NB4 (cell line): ENCODE measurements around the gene RGS3.

ENCODE experiments used
- DNase-seq: peaks from one replicate; pipeline ENCODE4 v3.0.0; 2010; ENCODE audit warnings: low read depth
- H3K4me3 ChIP-seq: one replicate; pipeline ENCODE4 v1.5.1; 2011; ENCODE audit warnings: mild to moderate bottlenecking, low read depth, low read length, moderate library complexity
- CTCF ChIP-seq: IDR thresholded peaks from one replicate; pipeline ENCODE4 v1.5.1; 2012; ENCODE audit warnings: low read depth, low read length
- MAX ChIP-seq: IDR thresholded peaks from 2 replicates; pipeline ENCODE4 v1.6.1; 2011; ENCODE audit warnings: low read depth, low read length
- MYC ChIP-seq: IDR thresholded peaks from 2 replicates; pipeline ENCODE4 v1.6.1; 2011; ENCODE audit warnings: low read depth, low read length
- POLR2A ChIP-seq: IDR thresholded peaks from 2 replicates; pipeline ENCODE4 v1.6.1; 2011; ENCODE audit warnings: mild to moderate bottlenecking; ENCODE audit not compliant: insufficient read length; ENCODE audit errors: extremely low read depth

RGS3 gene

GRCh38 chr9:113633782-113634595, 170.5 kb downstream of the RGS3 start:
- H3K4me3 ChIP-seq: no peak overlapping the region
- DNase-seq: no peak
- TF ChIP-seq MAX (no peak), POLR2A (no peak), CTCF (no peak), MYC (no peak)

- TF ChIP-seq MYC (no peak), POLR2A (no peak), MAX (no peak), CTCF (no peak)
- no peak for DNase-seq
- no peak overlapping the region for H3K4me3 ChIP-seq
These were observed 171.3 kb downstream of the RGS3 start for GRCh38 chr9:113634596-113635515.

- DNase-seq: no peak
- no peak overlapping the region for H3K4me3 ChIP-seq
- no peak for TF ChIP-seq MYC
- no peak for TF ChIP-seq CTCF
- no peak for TF ChIP-seq MAX
- no peak for TF ChIP-seq POLR2A
These were observed 172.1 kb downstream of the RGS3 start for GRCh38 chr9:113635586-113635985.

GRCh38 chr9:113636165-113636564, 172.6 kb downstream of the RGS3 start:
- no peak for TF ChIP-seq POLR2A
- no peak for TF ChIP-seq MAX
- TF ChIP-seq CTCF: no peak
- no peak for TF ChIP-seq MYC
- no peak overlapping the region for H3K4me3 ChIP-seq
- peak; percentile 60 for DNase-seq

GRCh38 chr9:113636693-113637092, 173.2 kb downstream of the RGS3 start:
- TF ChIP-seq MAX: no peak
- TF ChIP-seq CTCF: no peak
- no peak for TF ChIP-seq MYC
- TF ChIP-seq POLR2A: no peak
- DNase-seq: no peak
- no peak overlapping the region for H3K4me3 ChIP-seq
